C4-2B (cell line): ENCODE results near the gene TGFBI.

Experiments used
- H3K27ac ChIP-seq: fragments of 450-650 bp; 2 replicates; pipeline ENCODE4 v1.5.1; 2017
- CTCF ChIP-seq: fragments of 450-650 bp; conservative IDR thresholded peaks from 2 replicates; pipeline ENCODE4 v1.5.1; 2017; ENCODE audit warnings: mild to moderate bottlenecking
- ZFX ChIP-seq: fragments of 450-650 bp; IDR thresholded peaks from 2 replicates; pipeline ENCODE4 v1.6.1; 2017

TGFBI gene

GRCh38 chr5:136026636-136027035, 2.2 kb upstream of the TGFBI start:
- TF ChIP-seq CTCF (no peak), ZFX (no peak)

GRCh38 chr5:136027311-136027710, 1.5 kb upstream of the TGFBI start:
- no peak for TF ChIP-seq CTCF
- no peak for TF ChIP-seq ZFX
- no peak overlapping the region for H3K27ac ChIP-seq

More at GRCh38 chr5:136026636-136027035, 2.2 kb upstream of the TGFBI start:
- no peak overlapping the region for H3K27ac ChIP-seq

GRCh38 chr5:136028090-136028489, 698 bp upstream of the TGFBI start:
- TF ChIP-seq CTCF (no peak), ZFX (no peak)
- H3K27ac ChIP-seq = no peak overlapping the region

GRCh38 chr5:136030252-136030651, 1.5 kb downstream of the TGFBI start:
- TF ChIP-seq ZFX (no peak), CTCF (no peak)
- no peak overlapping the region for H3K27ac ChIP-seq

GRCh38 chr5:136030956-136031611, 2.3 kb downstream of the TGFBI start:
- TF ChIP-seq CTCF (no peak), ZFX (no peak)
- H3K27ac ChIP-seq = no peak overlapping the region

GRCh38 chr5:136031711-136032110, 2.9 kb downstream of the TGFBI start:
- TF ChIP-seq CTCF (no peak), ZFX (no peak)
- H3K27ac ChIP-seq = no peak overlapping the region

GRCh38 chr5:136032564-136032963, 3.8 kb downstream of the TGFBI start:
- TF ChIP-seq CTCF (no peak), ZFX (no peak)
- no peak overlapping the region for H3K27ac ChIP-seq
